ENCODE data around the gene RAC2.

GRCh38 chr22:37256075-37256726 is 12.1 kb upstream of the RAC2 start:
- TF ChIP-seq CTCF (conservative IDR thresholded peaks at IDR 0.05; ENCODE audit: low read depth, low read length) (no peak), EZH2 (IDR thresholded peaks at IDR 0.05; ENCODE audit: low read length, unreplicated experiment) (no peak), EZH2phosphoT487 (IDR thresholded peaks at IDR 0.05; ENCODE audit: borderline replicate concordance, low read length) (no peak)
